Mesenchymal stem cell (in vitro differentiated cells and primary cell): ENCODE results near the gene SLC39A6.
A peak's percentile ranks its signal among the peaks of the same experiment; 100 is the strongest.
"Not testable (repeated sequence)": the region's sequence is repeated elsewhere in the genome, so short reads cannot be mapped to it uniquely, and the experiment has no call there.

ENCODE experiments used
- DNase-seq: peaks from one replicate; pipeline ENCODE4 v3.0.0-alpha.2; 2013
- H2AFZ ChIP-seq: one replicate; pipeline ENCODE4 v1.6.1; 2013; ENCODE audit warnings: low read depth, mild to moderate bottlenecking, control low read depth, inconsistent platforms, low read length, moderate library complexity
- H2AK5ac ChIP-seq: 2 replicates; pipeline ENCODE4 v1.6.1; 2013; ENCODE audit warnings: low read length, moderate library complexity, mild to moderate bottlenecking, inconsistent platforms; ENCODE audit not compliant: severe bottlenecking
- H2BK120ac ChIP-seq: one replicate; pipeline ENCODE4 v1.6.1; 2013; ENCODE audit warnings: low read depth, mild to moderate bottlenecking, inconsistent platforms, low read length, moderate library complexity
- H2BK12ac ChIP-seq, 2 experiments: one replicate each; pipeline ENCODE4 v1.6.1; 2013; ENCODE audit warnings: inconsistent platforms in 2 of 2, low read length in 2 of 2, mild to moderate bottlenecking in 2 of 2, moderate library complexity in 2 of 2, control low read depth in 1 of 2
- H2BK15ac ChIP-seq: one replicate; pipeline ENCODE4 v1.6.1; 2013; ENCODE audit warnings: mild to moderate bottlenecking, low read depth, inconsistent platforms; ENCODE audit not compliant: poor library complexity, severe bottlenecking
- H2BK5ac ChIP-seq: 2 replicates; pipeline ENCODE4 v1.6.1; 2013; ENCODE audit warnings: low read depth, mild to moderate bottlenecking, low read length, control low read depth, inconsistent platforms; ENCODE audit not compliant: poor library complexity, severe bottlenecking
- H3K14ac ChIP-seq, 2 experiments: one replicate each; pipeline ENCODE4 v1.6.1; 2013; ENCODE audit warnings: inconsistent platforms in 2 of 2, low read length in 2 of 2, control low read depth in 1 of 2, mild to moderate bottlenecking in 1 of 2, moderate library complexity in 1 of 2
- H3K18ac ChIP-seq, 2 experiments: one replicate each; pipeline ENCODE4 v1.6.1; 2013; ENCODE audit warnings: inconsistent platforms in 2 of 2, low read length in 2 of 2, control low read depth in 1 of 2, low read depth in 1 of 2, mild to moderate bottlenecking in 1 of 2
- H3K23ac ChIP-seq, 2 experiments: one replicate each; pipeline ENCODE4 v1.6.1; 2013; ENCODE audit warnings: inconsistent platforms in 2 of 2, low read length in 2 of 2, mild to moderate bottlenecking in 2 of 2, moderate library complexity in 2 of 2, control low read depth in 1 of 2
- H3K27ac ChIP-seq: 2 replicates; pipeline ENCODE4 v1.5.1; 2013; ENCODE audit warnings: mild to moderate bottlenecking, moderate library complexity, low read length, control low read depth, inconsistent platforms; ENCODE audit not compliant: poor library complexity, severe bottlenecking
- H3K27me3 ChIP-seq, 2 experiments: 2 replicates each; pipeline versions ENCODE4 v1.6.1 to v1.7.0; 2013; ENCODE audit warnings: low read length in 2 of 2, mild to moderate bottlenecking in 2 of 2, moderate library complexity in 2 of 2, control low read depth in 1 of 2, inconsistent platforms in 1 of 2; ENCODE audit not compliant: control insufficient read depth in 1 of 2, insufficient read depth in 1 of 2
- H3K36me3 ChIP-seq, 2 experiments: 2 replicates each; pipeline versions ENCODE4 v1.6.1 to v1.7.0; 2013; ENCODE audit warnings: low read length in 2 of 2, control low read depth in 1 of 2, inconsistent platforms in 1 of 2, low read depth in 1 of 2, mild to moderate bottlenecking in 1 of 2; ENCODE audit not compliant: insufficient read depth in 2 of 2, control insufficient read depth in 1 of 2
- H3K4ac ChIP-seq, 2 experiments: one replicate each; pipeline ENCODE4 v1.6.1; 2013; ENCODE audit warnings: inconsistent platforms in 2 of 2, low read length in 2 of 2, mild to moderate bottlenecking in 2 of 2, moderate library complexity in 2 of 2, control low read depth in 1 of 2, low read depth in 1 of 2
- H3K4me1 ChIP-seq: 2 replicates; pipeline ENCODE4 v1.6.1; 2013; ENCODE audit warnings: low read depth, low read length, control low read depth; ENCODE audit not compliant: control insufficient read depth, insufficient read depth
- H3K4me2 ChIP-seq: 2 replicates; pipeline ENCODE4 v1.6.1; 2013; ENCODE audit warnings: low read length, mild to moderate bottlenecking, inconsistent platforms; ENCODE audit not compliant: poor library complexity, severe bottlenecking
- H3K4me3 ChIP-seq, 2 experiments: 2 replicates each; pipeline versions ENCODE4 v1.5.1 to v1.7.0; 2013; ENCODE audit warnings: low read length in 2 of 2, mild to moderate bottlenecking in 2 of 2, control low read depth in 1 of 2, low read depth in 1 of 2; ENCODE audit not compliant: insufficient read depth in 1 of 2
- H3K79me1 ChIP-seq: replicated peaks from 2 replicates; pipeline ENCODE4 v1.6.1; 2013; ENCODE audit warnings: mild to moderate bottlenecking, control low read depth, low read length, inconsistent platforms; ENCODE audit not compliant: poor library complexity, severe bottlenecking
- H3K9ac ChIP-seq: 2 replicates; pipeline ENCODE4 v1.7.0; 2013; ENCODE audit warnings: mild to moderate bottlenecking, low read length, moderate library complexity
- H3K9me3 ChIP-seq: 2 replicates; pipeline ENCODE4 v1.7.0; 2013; ENCODE audit warnings: mild to moderate bottlenecking, low read length; ENCODE audit not compliant: control insufficient read depth
- H4K8ac ChIP-seq: one replicate; pipeline ENCODE4 v1.6.1; 2013; ENCODE audit warnings: inconsistent platforms, mild to moderate bottlenecking, low read length, moderate library complexity
- H4K91ac ChIP-seq: one replicate; pipeline ENCODE4 v1.6.1; 2013; ENCODE audit warnings: mild to moderate bottlenecking, low read length, inconsistent platforms
- WGBS: methylation state at CpG from one replicate; pipeline ENCODE4 v1.1.7; 2013; ENCODE audit warnings: mixed read lengths; 5-methylcytosine and 5-hydroxymethylcytosine counted together

The SLC39A6 gene

GRCh38 chr18:36077764-36078163 is 51.4 kb downstream of the SLC39A6 start:
- not testable (repeated sequence) for H2BK5ac ChIP-seq, H3K4ac ChIP-seq, H2AFZ ChIP-seq, H3K18ac ChIP-seq, H3K4me3 ChIP-seq, H3K36me3 ChIP-seq, H3K4me1 ChIP-seq, H3K27me3 ChIP-seq, H3K23ac ChIP-seq, H3K4me2 ChIP-seq, H3K27ac ChIP-seq, H3K14ac ChIP-seq, DNase-seq, H4K8ac ChIP-seq, H3K9ac ChIP-seq, H2BK120ac ChIP-seq, H2BK15ac ChIP-seq, H3K79me1 ChIP-seq, H4K91ac ChIP-seq, H2AK5ac ChIP-seq, H2BK12ac ChIP-seq
- WGBS = 100% methylated on average over 7 of the region's 27 CpGs
- peaks cover 21% of the 10 kb centered on the region for H3K9me3 ChIP-seq

GRCh38 chr18:36075862-36076587 is 53.1 kb downstream of the SLC39A6 start:
- no peak overlapping the region for H2AFZ ChIP-seq
- H2BK15ac ChIP-seq = no peak overlapping the region
- H3K4ac ChIP-seq = peak overlapping the region; percentile 2 to 61
- H3K9me3 ChIP-seq = peaks cover 10% of the 10 kb centered on the region
- H3K23ac ChIP-seq = no peak overlapping the region
- no peak overlapping the region for H4K91ac ChIP-seq
- no peak overlapping the region for H2BK5ac ChIP-seq
- DNase-seq = peak; percentile 99
- H3K27ac ChIP-seq = no peak overlapping the region
- no peak overlapping the region for H3K14ac ChIP-seq
- H2AK5ac ChIP-seq = no peak overlapping the region
- whole genome bisulfite sequencing = 30% methylated on average over 6 of the region's 6 CpGs
- peak overlapping the region in 1 of 2 experiments; percentile 34 for H3K18ac ChIP-seq
- peak overlapping the region in 1 of 2 experiments; percentile 84 for H2BK12ac ChIP-seq
- no peaks in the 10 kb centered on the region for H3K27me3 ChIP-seq
- H4K8ac ChIP-seq = no peak overlapping the region
- H3K4me1 ChIP-seq = peaks cover 7% of the 10 kb centered on the region
- no peaks in the 10 kb centered on the region for H3K79me1 ChIP-seq
- H2BK120ac ChIP-seq = no peak overlapping the region
- H3K4me2 ChIP-seq = no peak overlapping the region
- H3K9ac ChIP-seq = no peak overlapping the region
- no peak overlapping the region for H3K4me3 ChIP-seq
- H3K36me3 ChIP-seq = no peaks in the 10 kb centered on the region

- H2BK15ac ChIP-seq = no peak overlapping the region
- no peaks in the 10 kb centered on the region for H3K79me1 ChIP-seq
- no peaks in the 10 kb centered on the region for H3K36me3 ChIP-seq
- no peak overlapping the region for H2BK120ac ChIP-seq
- H2BK12ac ChIP-seq = peak overlapping the region in 1 of 2 experiments; percentile 76
- H3K9ac ChIP-seq = no peak overlapping the region
- no peaks in the 10 kb centered on the region for H3K9me3 ChIP-seq
- H3K4me2 ChIP-seq = no peak overlapping the region
- H3K4me1 ChIP-seq = peaks cover 5% of the 10 kb centered on the region
- H2AK5ac ChIP-seq = no peak overlapping the region
- H4K91ac ChIP-seq = no peak overlapping the region
- WGBS = 97% methylated on average over 4 of the region's 4 CpGs
- no peak for DNase-seq
- no peak overlapping the region for H3K4ac ChIP-seq
- no peaks in the 10 kb centered on the region for H3K27me3 ChIP-seq
- peak overlapping the region in 1 of 2 experiments; percentile 57 for H3K18ac ChIP-seq
- no peak overlapping the region for H2AFZ ChIP-seq
- no peak overlapping the region for H4K8ac ChIP-seq
- H3K14ac ChIP-seq = no peak overlapping the region
- no peak overlapping the region for H3K23ac ChIP-seq
- H2BK5ac ChIP-seq = no peak overlapping the region
- H3K4me3 ChIP-seq = no peak overlapping the region
- H3K27ac ChIP-seq = no peak overlapping the region
Observed at GRCh38 chr18:36074435-36074834, 54.7 kb downstream of the SLC39A6 start.

GRCh38 chr18:36073676-36074075 is 55.5 kb downstream of the SLC39A6 start:
- Histone ChIP-seq H3K23ac (no peak overlapping the region), H3K27me3 (no peaks in the 10 kb centered on the region), H2AK5ac (no peak overlapping the region), H3K4me2 (no peak overlapping the region), H3K79me1 (no peaks in the 10 kb centered on the region), H2BK120ac (no peak overlapping the region), H2BK12ac (no peak overlapping the region), H4K91ac (no peak overlapping the region), H2BK5ac (no peak overlapping the region), H3K4ac (no peak overlapping the region), H2BK15ac (no peak overlapping the region), H3K27ac (no peak overlapping the region), H3K18ac (peak overlapping the region in 1 of 2 experiments; percentile 12), H4K8ac (no peak overlapping the region), H3K9me3 (no peaks in the 10 kb centered on the region), H3K9ac (no peak overlapping the region), H3K14ac (no peak overlapping the region), H3K4me3 (no peak overlapping the region), H3K36me3 (no peaks in the 10 kb centered on the region), H3K4me1 (peaks cover 2% of the 10 kb centered on the region), H2AFZ (no peak overlapping the region)
- WGBS = no CpG with 5 or more reads among the region's 1 CpG
- peak; percentile 54 for DNase-seq
